ENCODE results near the gene GSE1.

DNA sequence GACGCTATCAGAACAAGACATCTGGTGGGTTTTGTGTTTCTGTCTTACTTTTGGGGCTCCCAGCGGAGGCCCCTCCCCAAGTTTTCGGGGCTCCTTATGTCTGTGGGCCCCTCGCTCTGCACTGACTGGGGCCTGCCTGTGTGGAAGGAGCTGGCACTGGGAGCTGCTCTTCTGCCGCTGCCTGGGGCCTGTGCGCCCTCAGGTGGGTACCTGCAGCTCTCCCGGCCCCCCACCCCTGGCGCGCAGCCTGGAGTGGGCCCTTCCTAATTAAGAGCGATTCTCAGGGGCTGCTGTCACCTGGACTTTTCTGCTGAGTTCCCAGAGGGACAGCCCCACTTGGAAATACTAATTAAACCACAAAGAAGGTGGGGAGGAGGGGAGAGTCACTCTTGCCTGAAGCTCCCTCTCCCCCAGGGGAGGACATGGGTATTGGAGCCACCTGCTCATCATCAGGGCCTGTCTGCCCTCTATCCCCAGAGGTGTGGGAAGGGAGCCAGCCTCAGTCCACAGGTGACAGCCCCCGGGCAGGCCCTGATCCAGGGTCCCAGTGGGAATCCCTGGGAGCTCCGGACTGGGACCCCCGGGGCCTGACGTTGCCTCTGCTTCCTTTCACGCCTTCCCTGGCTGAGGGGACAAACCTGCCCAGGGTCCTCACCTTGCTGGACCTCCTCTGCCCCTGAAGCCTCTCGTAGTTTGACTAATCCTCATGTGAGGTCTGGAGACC is 36.5 kb downstream of the GSE1 start:
- TF ChIP-seq CTCF (optimal IDR thresholded peaks at IDR 0.05 in 1 of 3, IDR thresholded peaks at IDR 0.05 in 1 of 3, conservative IDR thresholded peaks at IDR 0.05 in 1 of 3; ENCODE audit: extremely low read depth in 1 of 3, insufficient read depth in 2 of 3, low read length in 3 of 3): no peak
- TF ChIP-seq EZH2 (IDR thresholded peaks at IDR 0.05; ENCODE audit: low read length): no peak

Measured in keratinocyte (primary cell).